HG02642 (cell line): ENCODE results near the gene PDE6G.
A peak's percentile ranks its signal among the peaks of the same experiment; 100 is the strongest.

Source experiments
- ATAC-seq: cut with Tn5 transposase; IDR thresholded peaks from one replicate; pipeline ENCODE4 v1.9.1; 2021; ENCODE audit warnings: mild to moderate bottlenecking; ENCODE audit not compliant: unreplicated experiment, poor library complexity

PDE6G gene

DNA sequence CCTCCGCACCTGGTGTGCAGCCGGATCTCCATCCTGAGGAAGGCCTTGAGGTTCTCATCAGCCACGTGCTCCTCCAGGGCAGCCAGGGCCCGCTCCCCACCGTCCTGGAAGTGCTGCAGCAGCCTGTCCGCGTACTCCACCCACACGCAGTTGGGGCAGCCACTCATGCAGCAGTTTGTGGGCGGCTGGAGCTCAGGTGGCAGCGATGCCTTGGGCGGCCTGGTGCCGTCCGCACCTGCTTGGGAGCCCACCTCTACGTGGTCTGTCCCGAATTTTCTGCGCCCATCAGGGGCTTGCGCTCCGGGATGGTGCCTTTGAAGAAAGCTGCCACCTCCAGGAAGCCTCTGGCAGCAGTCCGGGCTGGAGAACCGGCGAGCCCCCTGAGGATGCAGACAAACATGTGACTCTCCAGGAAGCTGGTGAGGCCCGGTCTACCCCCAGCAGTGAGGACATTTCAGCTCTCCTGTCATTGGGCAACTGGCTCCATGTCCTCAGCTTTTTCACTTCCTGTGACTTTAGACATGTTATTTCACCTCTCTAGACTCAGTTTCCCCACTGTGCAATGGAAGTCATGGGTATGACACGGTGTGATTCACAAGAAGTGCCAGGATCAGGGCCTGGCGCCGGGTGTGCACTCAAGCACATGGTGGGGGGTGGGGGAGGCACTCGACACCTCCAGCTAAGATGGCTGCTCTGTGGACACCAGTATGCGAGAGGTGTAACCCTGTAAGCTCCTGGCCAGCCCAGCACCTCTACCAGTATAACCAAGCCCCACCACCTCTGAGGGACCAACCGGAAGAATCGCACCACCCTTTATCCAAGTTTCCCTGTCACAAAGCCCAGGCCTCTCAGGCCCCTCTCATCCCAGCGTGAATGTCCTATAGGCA is 9.1 kb upstream of the PDE6G start:
- ATAC-seq = peak; percentile 3

GRCh38 chr17:81664051-81664470 is 7.7 kb upstream of the PDE6G start:
- no peak for ATAC-seq

DNA sequence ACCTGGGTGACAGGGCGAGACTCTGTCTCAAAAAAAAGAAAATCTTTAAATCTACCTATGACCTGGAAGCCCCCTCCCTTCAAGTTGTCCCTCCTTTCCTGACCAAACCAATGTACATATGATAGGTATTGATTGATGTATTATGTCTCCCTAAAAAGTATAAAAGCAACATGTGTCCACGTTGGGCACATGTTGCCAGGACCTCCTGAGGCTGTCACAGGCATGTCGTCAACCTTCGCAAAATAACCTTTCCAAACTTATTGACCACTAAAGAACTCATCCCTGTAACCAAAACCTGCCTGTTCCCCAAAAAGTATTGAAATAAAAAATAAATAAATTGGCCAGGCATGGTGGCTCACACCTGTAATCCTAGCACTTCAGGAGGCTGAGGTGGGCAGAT is 5.7 kb upstream of the PDE6G start:
- no peak for ATAC-seq

DNA sequence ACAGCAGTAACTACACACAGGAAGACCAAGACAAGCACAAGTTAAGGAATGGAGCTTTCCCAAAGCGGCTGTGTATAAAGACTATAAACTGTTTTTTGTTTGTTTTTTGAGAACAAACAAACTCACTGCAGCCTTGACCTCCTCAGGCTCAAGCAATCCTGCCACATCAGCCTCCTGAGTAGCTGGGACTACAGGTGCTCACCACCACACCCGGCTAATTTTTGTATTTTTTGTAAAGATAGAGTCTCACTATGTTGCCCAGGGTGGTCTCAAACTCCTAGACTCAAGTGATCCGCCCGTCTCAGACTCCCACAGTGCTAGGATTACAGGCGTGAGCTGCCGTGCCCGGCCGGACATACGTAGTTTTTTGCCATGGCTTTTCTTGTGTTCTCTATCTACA is 4.1 kb upstream of the PDE6G start:
- ATAC-seq = no peak

DNA sequence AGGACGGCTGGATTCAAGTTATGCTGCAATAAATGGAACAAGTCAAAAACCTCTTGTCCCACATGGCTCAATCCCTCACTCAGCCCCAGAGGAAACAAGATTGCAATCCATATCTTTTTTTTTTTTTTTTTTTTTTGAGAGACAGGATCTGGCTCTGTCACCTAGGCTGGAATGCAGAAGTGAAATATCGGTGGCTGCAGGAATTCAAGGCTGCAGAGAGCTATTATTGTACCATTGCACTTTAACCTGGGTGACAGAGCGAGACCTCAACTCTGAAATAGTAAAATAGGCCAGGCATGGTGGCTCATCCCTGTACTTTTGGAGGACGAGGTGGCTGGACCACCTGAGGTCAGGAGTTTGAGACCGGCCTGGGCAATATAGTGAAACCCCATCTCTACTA is 2.7 kb upstream of the PDE6G start:
- no peak for ATAC-seq

- ATAC-seq = no peak
These were observed 493 bp upstream of the PDE6G start for GRCh38 chr17:81656835-81657234.

DNA sequence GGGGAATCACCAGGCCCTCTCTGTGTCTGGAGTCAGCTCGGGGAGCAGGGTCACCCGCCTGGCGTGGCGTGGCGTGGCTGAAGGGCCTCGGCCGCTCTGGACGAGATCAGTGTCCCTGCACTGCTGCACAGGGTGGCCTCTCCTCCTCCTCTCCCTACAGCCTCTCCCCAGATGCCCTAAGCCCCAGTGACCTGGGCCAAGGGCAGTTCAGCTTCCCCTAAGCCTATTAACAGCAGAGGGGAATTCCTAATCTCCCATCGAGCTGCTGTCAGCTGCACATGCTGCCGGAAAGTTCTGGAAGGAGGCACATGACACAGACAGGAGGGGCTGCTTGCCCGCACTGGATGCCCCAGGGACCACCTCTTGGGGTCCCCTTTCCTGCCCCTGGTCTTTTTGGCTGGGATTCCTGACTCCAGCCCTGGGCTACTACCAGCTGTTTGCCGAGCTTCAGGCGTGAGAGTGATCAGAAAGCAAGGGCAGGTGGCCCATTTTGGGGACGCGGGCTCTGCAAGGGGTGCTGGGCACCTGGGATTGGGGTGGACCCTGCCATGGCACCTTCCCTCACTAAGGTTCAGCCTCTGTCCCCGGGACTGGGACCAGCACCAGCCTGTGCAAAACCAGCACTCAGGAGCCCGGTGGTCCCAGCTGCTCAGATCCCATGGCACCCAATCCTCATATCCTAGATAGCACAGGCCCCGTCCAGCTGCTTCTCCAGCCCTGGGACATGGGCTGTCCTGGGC is 794 bp downstream of the PDE6G start:
- no peak for ATAC-seq

GRCh38 chr17:81652906-81653771 is 3.2 kb downstream of the PDE6G start:
- no peak for ATAC-seq

DNA sequence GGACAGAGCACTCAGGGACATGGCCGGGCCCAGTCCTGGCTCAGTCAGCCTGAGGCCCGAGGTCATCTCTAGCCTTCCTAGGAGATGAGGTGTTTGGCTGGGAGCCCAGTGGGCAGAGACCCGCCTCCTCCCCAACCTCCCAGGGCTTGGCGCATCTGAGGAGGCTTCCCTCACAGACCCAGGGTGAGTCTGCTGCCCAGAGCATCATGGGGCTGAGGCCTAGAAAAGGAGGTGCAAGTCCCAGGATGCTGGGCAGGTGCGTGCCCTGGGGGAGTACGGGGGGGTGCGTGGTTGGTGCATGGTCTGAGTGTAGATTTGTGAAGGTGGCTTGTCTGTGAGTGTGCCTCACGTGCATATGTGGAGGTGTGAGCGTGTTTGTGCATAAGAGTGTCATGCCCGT is 4.7 kb downstream of the PDE6G start:
- no peak for ATAC-seq

DNA sequence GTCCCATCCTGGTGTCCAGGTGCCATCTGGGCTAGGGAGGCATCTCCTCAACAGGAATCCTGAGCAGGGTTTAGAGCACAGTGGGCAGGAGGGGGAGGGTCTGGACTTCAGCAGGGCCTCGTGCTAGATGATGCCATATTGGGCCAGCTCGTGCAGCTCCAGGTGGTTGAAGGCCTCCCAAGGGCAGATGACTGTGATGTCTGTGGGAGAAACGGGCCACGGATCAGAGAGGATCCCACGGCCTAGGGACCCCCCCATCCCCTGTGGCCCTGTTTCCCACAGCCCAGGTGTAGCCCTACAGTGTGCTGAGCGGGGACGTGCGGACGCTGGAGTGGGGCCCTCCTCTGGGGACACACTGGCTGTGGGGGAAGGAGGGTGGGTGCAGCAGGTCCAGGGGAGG is 5.4 kb downstream of the PDE6G start:
- ATAC-seq = no peak

DNA sequence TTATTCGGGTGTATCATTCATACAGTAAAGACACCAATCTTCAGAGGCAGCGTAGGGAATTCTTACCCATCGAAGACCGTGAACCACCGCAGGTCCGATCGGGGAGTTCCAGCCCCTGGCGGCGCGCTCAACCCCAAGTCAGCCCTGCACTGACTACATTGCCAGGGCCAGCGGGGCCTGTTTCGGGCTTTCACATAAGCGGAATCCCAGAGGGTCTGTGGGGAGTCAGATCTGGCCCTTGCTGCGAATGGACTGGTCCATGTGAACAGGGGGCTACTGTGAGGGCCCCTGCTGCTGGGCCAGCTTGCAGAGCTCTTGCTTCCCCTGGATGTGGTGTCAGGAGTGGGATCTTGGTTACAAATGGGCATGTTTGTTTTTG is 7.6 kb downstream of the PDE6G start:
- ATAC-seq = no peak

- no peak for ATAC-seq
These were observed 8.2 kb downstream of the PDE6G start for GRCh38 chr17:81648013-81648706.

DNA sequence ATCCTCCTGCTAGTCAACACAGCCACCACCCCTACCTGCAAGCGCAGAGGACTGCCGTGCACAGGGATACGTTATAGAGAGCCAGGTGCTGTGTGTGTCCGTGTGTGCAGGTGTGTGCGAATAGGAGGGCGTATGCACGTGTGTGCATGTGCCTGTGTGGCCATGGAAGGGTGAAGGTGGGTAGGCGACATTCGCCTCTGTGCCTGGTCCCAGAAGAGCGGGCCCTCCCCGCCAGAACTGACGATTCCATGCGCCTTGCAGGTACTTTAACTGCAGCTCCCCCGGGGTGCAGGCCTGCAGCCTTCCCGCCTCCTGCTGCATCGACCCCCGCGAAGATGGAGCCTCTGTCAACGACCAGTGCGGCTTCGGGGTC is 8.7 kb downstream of the PDE6G start:
- ATAC-seq = no peak

- ATAC-seq = no peak
These were observed 9.3 kb downstream of the PDE6G start for GRCh38 chr17:81646869-81647600.

GRCh38 chr17:81644976-81645952 is 11.1 kb downstream of the PDE6G start:
- no peak for ATAC-seq

DNA sequence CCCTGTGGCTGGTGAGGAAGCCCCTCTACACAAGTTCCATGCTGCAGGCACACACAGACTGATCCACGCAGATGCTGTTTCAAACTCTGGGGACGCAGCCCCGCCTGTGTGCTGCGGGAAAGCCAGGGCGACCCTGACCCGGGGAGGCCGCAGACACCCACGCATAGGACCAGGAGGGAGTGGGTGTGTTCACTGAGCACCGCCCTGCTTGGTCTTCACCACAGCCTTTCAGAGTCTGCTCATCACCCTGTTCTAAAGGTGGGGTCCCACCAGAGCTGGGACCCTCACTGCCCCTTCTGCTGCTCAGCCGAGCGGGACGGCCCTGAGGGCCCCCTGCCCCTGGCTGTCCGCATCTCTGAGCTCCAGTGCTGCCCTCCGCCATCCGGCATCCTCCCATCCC is 11.8 kb downstream of the PDE6G start:
- ATAC-seq = no peak

GRCh38 chr17:81641825-81642489 is 14.4 kb downstream of the PDE6G start:
- ATAC-seq = no peak

GRCh38 chr17:81640011-81640410 is 16.3 kb downstream of the PDE6G start:
- ATAC-seq = no peak
